ENCODE results near the gene SPAAR.
A peak's percentile ranks its signal among the peaks of the same experiment; 100 is the strongest.

Gene SPAAR, protein sequence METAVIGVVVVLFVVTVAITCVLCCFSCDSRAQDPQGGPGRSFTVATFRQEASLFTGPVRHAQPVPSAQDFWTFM

DNA sequence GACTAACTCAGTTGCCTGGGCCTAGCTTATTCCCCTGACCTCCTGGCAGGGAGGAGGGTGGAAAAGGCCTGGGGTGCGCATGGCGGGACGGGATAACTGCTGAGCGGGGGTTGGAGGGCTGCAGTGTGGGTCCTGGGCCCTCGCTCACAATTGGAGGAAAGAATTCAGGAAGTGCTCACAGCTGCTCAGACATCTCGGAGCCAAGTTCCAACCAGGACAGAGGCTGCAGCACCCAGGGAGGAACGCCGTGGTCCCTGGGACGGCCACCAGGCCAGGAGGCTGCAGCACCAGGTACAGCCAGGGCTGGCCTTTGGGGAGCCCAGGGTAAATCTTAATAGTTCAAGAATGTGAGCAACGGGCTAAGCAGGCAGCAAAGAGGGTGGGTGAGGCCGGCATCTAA lies at the start of gene SPAAR:
TSS of gene SPAAR (plus strand) at position 217 of the 400 bp plus-strand sequence. CDS start 974 bp downstream, outside the sequence.
- DNase-seq, result no peak
- Histone ChIP-seq H3K27ac (peak within 1 kb of the TSS; percentile 88 to 98), H3K4me3 (peak within 1 kb of the TSS; percentile 47 to 57), H3K36me3 (no peaks in the 10 kb centered on the region), H3K27me3 (no peaks in the 10 kb centered on the region), H3K9me3 (no peaks in the 10 kb centered on the region), H3K4me1 (peaks cover 11 to 92% (median 82%) of the 10 kb centered on the region in 4 donors)
- intact Hi-C loops (cut with DNase I; ENCODE audit: low total_unique reads), result no loop called here
- TF ChIP-seq, protein P1, sequence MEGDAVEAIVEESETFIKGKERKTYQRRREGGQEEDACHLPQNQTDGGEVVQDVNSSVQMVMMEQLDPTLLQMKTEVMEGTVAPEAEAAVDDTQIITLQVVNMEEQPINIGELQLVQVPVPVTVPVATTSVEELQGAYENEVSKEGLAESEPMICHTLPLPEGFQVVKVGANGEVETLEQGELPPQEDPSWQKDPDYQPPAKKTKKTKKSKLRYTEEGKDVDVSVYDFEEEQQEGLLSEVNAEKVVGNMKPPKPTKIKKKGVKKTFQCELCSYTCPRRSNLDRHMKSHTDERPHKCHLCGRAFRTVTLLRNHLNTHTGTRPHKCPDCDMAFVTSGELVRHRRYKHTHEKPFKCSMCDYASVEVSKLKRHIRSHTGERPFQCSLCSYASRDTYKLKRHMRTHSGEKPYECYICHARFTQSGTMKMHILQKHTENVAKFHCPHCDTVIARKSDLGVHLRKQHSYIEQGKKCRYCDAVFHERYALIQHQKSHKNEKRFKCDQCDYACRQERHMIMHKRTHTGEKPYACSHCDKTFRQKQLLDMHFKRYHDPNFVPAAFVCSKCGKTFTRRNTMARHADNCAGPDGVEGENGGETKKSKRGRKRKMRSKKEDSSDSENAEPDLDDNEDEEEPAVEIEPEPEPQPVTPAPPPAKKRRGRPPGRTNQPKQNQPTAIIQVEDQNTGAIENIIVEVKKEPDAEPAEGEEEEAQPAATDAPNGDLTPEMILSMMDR (IDR thresholded peaks at IDR 0.05), result no peak

DNA sequence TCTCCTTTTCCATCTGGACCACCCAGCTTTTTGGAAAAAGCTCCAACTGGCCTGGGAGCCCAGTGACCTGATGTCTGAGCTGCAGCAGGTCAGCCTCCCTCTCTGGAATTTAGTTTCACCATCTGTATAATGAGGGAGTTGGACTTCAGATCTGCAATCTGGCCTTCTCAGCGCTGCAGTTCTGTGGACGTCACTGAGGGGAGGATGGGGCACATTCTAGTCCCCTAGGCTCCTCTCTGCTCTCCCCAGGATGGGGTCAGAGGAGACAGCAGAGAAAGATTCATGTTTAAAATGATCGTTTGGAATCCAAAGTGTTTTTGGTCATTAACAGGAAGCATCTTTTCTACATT lies 49.3 kb upstream of the SPAAR start:
- DNase-seq, result no peak

DNA sequence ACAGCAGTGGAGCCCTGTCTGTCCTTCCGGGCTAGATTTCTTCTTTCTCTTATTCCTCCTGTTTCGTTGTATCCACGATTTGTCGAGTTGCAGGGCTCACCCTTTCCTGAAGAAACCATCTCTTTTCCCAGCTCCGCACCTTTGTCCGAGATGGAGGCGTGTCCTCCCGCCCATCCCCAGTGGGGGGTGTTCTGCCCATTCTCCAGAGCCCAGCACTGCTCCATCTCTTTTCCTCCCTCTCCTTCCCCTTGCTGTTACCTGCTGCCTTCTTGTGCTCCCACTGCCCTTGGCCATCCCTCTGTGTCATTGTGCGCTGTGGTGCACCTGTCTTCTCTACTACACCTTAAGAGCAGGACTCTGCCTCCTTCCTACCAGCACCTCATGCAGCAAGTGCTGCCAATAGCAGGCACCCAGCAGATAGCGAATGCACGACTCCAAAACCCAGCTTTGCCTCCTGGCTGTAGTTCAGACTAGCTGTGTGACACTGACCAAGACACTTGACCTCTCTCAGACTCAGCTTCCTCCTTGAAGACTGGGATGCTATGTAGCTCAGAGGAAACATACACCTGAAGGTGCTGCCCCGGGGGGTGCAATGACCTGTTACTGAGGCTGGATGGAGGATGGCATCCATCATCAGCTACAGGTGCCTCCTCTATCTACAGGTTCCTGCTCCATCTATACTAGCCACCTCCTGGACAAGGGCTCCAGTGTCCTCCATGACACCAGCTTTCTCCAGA lies 48.0 kb upstream of the SPAAR start:
- Histone ChIP-seq H3K27me3 (peaks cover 0 to 8% of the 10 kb centered on the region in 2 donors), H3K4me1 (no peaks in the 10 kb centered on the region), H3K27ac (no peak overlapping the region), H3K36me3 (peaks cover 0 to 8% (median 0%) of the 10 kb centered on the region in 3 donors), H3K9me3 (no peaks in the 10 kb centered on the region), H3K4me3 (no peak overlapping the region)
- no peak for DNase-seq
- intact Hi-C loops (cut with DNase I; ENCODE audit: low total_unique reads), result loop anchor here (10.0 kb wide), 1 partner anchor 227 kb away; no protein-coding TSS in a partner anchor
- TF ChIP-seq, protein P1 (IDR thresholded peaks at IDR 0.05), result no peak

More for the DNA sequence above, 49.3 kb upstream of the SPAAR start:
- Histone ChIP-seq H3K36me3 (peaks cover 0 to 8% (median 0%) of the 10 kb centered on the region in 3 donors), H3K4me3 (no peak overlapping the region), H3K4me1 (no peaks in the 10 kb centered on the region), H3K27ac (no peak overlapping the region), H3K9me3 (no peaks in the 10 kb centered on the region), H3K27me3 (peaks cover 0 to 8% of the 10 kb centered on the region in 2 donors)
- intact Hi-C loops (cut with DNase I; ENCODE audit: low total_unique reads), result loop anchor here (10.0 kb wide), 1 partner anchor 225 kb away; no protein-coding TSS in a partner anchor
- TF ChIP-seq, protein P1 (IDR thresholded peaks at IDR 0.05), result no peak

DNA sequence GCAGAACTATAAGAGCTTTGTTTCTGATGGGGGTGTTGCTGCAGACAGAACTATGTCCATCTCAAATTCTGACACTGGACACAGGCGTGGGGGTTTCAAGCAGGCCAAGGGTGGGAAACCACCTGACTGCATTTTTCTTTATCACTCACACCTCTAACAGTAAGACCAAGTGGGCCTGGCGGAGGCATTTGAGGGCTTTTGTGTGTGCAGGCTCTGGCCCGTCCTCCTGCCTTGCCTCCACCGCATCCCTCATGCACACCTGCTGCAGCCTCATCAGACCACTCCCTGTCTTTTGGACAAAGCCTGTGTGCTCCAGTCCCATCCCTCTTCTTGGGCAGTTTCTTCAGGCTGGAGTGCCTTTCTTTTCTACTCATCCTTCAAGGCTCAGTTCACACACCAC lies 47.0 kb upstream of the SPAAR start:
- TF ChIP-seq, protein P1 (IDR thresholded peaks at IDR 0.05), result no peak
- no peaks in the 10 kb centered on the region for H3K4me1 ChIP-seq
- no peak overlapping the region for H3K27ac ChIP-seq
- no peak for DNase-seq
- H3K9me3 ChIP-seq, result no peaks in the 10 kb centered on the region
- intact Hi-C loops (cut with DNase I; ENCODE audit: low total_unique reads), result loop anchor here (10.0 kb wide), 1 partner anchor 228 kb away; no protein-coding TSS in a partner anchor
- no peak overlapping the region for H3K4me3 ChIP-seq
- peaks cover 0 to 2% (median 0%) of the 10 kb centered on the region in 3 donors for H3K36me3 ChIP-seq
- peaks cover 0 to 11% of the 10 kb centered on the region in 2 donors for H3K27me3 ChIP-seq

DNA sequence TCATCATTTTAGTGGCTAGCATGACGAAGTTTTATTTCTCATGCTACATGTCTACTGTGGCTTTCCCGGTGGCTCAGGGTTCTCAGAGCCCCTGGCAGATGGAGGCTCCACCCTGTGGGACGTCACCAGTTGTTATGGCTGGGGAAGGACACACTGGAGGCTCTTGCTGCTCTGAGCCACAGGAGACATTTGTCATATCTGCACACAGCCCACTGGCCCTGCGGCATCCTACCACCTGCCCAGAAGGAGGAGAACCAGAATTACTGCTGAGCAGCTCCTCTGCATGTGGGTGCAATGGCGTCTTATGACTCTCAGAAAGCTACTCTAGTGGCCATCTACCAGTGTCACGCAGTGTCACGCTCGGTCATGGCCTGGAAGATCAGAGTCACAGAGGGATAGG lies 45.7 kb upstream of the SPAAR start:
- intact Hi-C loops (cut with DNase I; ENCODE audit: low total_unique reads), result loop anchor here (10.0 kb wide), 1 partner anchor 229 kb away; no protein-coding TSS in a partner anchor
- Histone ChIP-seq H3K4me3 (no peak overlapping the region), H3K27me3 (peaks cover 0 to 23% of the 10 kb centered on the region in 2 donors), H3K36me3 (no peaks in the 10 kb centered on the region), H3K4me1 (no peaks in the 10 kb centered on the region), H3K27ac (no peak overlapping the region), H3K9me3 (no peaks in the 10 kb centered on the region)
- DNase-seq, result no peak
- TF ChIP-seq, protein P1 (IDR thresholded peaks at IDR 0.05), result no peak

Measured in tibial artery (tissue), 4 donors.